ENCODE results near the gene BEST4.
"Not testable (repeated sequence)": the region's sequence is repeated elsewhere in the genome, so short reads cannot be mapped to it uniquely, and the experiment has no call there.

BEST4 gene

GRCh38 chr1:44819196-44819607 lies 31.2 kb upstream of the BEST4 start:
- DNase-seq, result no peak

DNA sequence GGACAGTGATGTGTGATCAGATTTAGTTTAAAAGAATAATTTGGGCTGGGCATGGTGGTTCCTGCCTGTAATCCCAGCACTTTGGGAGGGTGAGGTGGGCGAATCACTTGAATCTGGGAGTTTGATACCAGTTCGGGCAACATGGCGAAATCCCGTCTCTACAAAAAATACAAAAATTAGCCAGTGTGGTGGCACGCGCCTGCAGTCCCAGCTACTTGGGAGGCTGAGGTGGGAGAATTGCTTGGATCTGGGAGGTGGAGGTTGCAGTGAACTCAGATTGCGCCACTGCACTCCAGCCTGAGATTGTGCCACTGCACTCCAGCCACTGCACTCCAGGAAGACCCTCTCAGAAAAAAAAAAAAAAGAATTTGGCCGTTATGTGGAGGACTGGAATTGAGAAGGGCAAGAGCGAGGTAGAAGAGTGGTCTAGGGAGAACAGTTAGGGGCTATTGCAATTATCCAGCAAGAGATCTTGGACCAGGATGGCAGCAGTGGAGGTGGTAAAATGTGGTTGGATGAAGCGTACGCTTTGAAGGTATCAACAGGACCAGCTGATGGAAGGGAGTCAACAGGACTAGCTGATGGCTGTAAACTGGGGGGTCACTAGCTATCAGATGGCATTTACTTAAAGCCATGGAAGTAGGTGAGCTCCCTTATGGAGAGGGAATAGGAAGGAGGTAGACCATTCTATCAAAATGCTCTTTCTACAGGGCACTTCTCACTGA lies 30.0 kb upstream of the BEST4 start:
- DNase-seq, result no peak

- DNase-seq, result no peak
Measured at GRCh38 chr1:44817307-44817706, 29.3 kb upstream of the BEST4 start.

DNA sequence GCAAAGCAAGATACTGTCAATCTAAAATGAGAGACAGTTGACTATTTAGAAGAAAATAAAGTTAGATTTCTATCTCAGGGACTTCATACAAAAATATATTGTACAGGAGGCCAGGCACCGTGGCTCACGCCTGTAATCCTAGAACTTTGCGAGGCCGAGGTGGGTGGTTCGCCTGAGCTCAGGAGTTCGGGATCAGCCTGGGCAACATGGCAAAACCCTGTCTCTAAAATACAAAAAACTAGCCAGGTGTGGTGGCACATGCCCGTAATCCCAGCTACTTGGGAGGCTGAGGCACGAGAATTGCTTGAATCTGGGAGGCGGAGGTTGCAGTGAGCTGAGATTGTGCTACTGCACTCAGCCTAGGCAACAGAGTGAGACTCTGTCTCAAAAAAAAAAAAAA lies 28.0 kb upstream of the BEST4 start:
- DNase-seq, result not testable (repeated sequence)

DNA sequence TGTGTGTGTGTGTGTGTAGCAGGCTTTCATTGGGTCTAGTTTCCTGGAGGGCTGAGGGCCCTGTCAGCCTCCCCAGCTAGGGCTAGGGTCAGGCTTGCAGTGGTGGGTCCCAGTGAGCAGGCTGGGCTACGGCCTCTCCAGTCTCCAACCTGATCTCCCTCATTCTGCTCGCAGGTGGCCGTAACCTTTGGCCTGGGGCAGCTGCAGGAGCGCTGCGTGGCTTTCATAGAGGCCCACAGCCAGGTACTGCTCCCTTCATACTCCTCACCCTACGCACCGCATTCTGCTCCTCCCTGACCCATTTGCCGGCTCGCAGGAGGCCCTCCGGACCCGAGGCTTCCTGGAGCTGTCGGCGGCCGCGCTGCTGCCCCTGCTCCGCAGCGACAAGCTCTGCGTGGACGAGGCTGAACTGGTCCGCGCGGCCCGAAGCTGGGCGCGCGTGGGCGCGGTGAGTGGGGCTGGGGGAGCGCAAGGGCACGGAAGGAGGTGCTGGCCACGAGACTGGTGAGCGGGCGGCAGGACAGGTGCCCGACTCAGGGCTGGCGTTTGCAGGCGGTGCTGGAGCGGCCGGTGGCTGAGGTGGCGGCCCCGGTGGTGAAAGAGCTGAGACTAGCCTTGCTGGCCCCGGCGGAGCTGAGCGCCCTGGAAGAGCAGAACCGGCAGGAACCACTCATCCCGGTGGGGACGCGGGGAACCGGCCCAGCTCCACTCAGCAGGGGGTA lies 25.0 kb upstream of the BEST4 start:
- DNase-seq, result no peak

DNA sequence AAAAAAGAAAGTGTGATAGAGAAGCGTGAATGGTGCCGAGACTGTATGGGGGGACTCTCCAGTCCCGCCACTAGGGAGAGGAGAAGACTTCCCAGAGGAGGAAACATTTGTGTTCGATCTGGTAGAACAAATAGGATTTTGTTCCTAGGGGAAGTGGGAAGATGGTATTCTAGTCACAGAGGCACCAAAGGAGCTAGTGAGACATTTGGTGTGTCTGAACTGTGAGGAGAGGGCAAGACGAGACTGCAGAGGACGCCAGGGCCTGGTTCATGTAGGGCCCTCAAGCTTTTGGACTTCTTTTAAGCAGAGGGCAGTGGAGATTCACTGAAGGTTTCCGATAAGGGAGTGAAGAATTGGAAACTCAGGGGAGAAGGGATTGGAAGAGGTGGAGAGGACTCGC lies 23.3 kb upstream of the BEST4 start:
- DNase-seq, result no peak

GRCh38 chr1:44810762-44811105 lies 22.8 kb upstream of the BEST4 start:
- DNase-seq, result not testable (repeated sequence)

DNA sequence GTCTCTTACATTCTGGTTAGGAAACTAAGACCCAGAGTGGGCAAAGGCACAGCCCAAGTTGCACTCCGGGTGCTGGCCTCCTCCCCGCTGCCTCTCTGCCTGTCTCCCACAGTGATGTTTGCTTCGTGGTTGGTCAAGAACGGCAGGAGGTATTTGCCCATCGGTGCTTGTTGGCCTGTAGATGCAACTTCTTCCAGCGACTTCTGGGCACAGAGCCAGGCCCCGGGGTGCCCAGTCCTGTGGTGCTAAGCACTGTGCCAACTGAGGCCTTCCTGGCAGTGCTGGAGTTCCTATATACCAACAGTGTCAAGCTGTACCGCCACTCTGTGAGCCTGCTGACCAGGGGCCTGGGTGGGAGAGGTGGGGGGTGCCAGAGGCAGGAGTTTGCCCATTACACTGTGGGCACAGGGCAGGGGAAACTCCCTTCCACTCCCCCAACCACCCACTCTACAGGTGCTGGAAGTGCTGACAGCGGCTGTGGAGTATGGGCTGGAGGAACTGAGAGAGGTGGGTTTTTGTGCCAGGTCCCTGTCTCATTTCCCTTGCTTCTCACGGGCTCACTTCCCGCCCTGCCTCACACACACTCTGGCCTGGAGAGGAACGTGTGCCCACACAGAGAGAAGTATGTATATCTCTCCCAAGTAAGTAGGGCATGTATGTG lies 22.3 kb upstream of the BEST4 start:
- DNase-seq, result no peak

- peak; percentile 84 for DNase-seq
Measured at GRCh38 chr1:44808938-44809917, 21.3 kb upstream of the BEST4 start.

- peak; percentile 68 for DNase-seq
Measured at GRCh38 chr1:44808063-44808937, 20.3 kb upstream of the BEST4 start, which contains the start of gene BTBD19. Gene BTBD19 (plus strand): TSS chr1:44808523. CDS start chr1:44808821, 298 bp downstream.

- DNase-seq, result peak; percentile 87
Measured at GRCh38 chr1:44807364-44808062, 19.5 kb upstream of the BEST4 start.

DNA sequence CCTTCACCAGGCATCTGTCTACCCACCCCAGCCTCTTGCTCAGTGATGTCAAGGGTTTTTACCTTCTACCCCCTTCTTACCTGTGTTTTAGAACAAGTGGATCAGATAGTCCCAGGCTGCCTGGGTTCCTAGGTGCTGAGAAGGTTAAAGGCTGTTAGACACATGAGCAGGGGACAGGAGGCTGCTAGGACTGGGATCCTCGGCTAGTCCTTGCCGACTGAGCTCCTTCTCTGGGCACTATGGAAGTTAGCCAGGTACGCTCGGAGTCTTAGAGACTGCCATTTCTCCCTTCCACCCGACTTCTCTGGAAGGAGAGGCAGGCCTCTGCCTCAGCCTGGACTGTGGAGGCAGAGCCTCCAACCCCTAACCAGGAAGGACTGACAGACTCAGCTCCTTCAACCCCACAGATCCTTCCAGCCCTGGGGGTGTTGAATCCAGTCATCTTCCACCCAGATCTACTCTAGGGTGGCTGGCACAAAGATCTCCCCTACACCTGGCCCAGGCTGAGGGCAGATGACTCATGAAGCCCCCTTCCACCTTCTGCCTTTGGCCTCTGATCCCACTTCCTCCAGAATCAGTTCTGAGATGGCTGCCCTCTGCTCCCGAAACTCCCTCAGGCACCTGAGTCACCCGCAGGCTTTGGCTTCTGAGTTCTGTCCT lies 18.9 kb upstream of the BEST4 start, which contains the start of gene DYNLT4:
Gene DYNLT4 (minus strand): TSS at position 648 of the 660 bp plus-strand sequence. CDS start 683 bp downstream, outside the sequence.
- DNase-seq, result no peak

- DNase-seq, result no peak
Measured at GRCh38 chr1:44806025-44806703, 18.2 kb upstream of the BEST4 start.

DNA sequence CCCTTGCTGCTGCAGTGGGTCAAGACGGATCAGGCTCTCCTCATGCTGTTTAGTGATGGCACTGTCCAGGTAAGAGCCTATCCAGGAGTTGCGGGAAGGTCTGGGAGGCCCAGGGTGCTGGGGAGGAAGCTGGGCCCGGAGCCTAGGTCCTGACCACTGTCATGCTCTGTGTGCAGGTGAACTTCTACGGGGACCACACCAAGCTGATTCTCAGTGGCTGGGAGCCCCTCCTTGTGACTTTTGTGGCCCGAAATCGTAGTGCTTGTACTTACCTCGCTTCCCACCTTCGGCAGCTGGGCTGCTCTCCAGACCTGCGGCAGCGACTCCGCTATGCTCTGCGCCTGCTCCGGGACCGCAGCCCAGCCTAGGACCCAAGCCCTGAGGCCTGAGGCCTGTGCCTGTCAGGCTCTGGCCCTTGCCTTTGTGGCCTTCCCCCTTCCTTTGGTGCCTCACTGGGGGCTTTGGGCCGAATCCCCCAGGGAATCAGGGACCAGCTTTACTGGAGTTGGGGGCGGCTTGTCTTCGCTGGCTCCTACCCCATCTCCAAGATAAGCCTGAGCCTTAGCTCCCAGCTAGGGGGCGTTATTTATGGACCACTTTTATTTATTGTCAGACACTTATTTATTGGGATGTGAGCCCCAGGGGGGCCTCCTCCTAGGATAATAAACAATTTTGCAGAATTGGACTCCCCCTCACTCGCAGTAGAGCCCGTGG lies 17.5 kb upstream of the BEST4 start:
- DNase-seq, result no peak

DNA sequence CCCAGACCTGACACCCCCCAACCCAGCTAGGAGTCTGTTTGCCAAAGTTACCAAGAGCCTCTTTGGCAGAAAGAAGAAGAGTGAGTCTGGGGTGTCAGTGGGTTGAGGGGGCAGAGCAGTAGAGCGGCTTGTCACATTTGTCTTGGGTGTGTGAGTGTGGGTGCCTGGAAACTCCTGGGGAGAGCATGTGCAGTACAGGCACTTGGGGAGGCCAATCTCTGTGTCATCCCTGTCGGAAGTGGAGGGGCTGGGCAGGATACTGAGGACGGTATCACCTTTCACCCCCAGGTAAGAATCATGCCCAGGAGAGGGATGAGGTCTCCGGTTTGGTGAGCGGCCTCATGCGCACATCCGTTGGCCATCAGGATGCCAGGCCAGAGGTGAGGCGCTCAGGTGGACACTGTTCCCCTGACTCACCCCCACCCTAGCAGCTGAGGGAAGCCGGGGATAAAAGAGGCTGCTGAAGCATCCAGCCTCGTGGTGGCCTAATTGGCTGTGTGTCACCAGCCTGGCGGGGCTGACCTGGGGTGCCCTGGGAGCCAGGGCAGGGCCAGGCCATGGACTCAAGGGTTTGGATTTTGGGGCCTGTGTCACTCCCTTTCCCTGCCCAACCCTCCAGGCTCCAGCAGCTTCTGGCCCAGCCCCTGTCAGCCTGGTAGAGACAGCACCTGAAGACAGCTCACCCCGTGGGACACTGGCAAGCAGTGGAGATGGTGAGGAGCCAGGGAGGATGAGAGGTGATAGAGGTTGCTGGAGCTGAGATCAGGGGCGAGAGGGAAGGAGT lies 15.5 kb upstream of the BEST4 start:
- no peak for DNase-seq

- no peak for DNase-seq
Measured at GRCh38 chr1:44803062-44803311, 15.0 kb upstream of the BEST4 start.

GRCh38 chr1:44802306-44803061 lies 14.5 kb upstream of the BEST4 start:
- DNase-seq, result no peak

Data from activated CD8-positive, alpha-beta memory T cell treated with anti-CD3 and anti-CD28 coated beads, Interleukin-2, amount 50 U/mL, for 4 hours (primary cell).